ENCODE data around the gene SCAI. TPM values are rescaled to one million over a fixed set of nuclear protein-coding genes. Genes with fewer than 3 reads are reported as not detected.

SCAI gene
- total RNA-seq, 2 donors from 2014 or later: 6.7 to 7.6 TPM

GRCh38 chr9:124894035-124894740 lies 249.1 kb downstream of the SCAI start:
- WGBS, 2 donors: 83 to 94% methylated on average over 9 of the region's 9 CpGs

More at GRCh38 chr9:124894035-124894740, 249.1 kb downstream of the SCAI start:
- Histone ChIP-seq H3K9me3 (no peaks in the 10 kb centered on the region), H3K27ac (no peak overlapping the region), H3K4me1 (no peaks in the 10 kb centered on the region), H3K4me3 (no peak overlapping the region), H3K36me3 (replicated peaks in 1 of 2; ENCODE audit: insufficient read depth in 1 of 2, low read depth in 2 of 2) (peaks cover 0 to 16% of the 10 kb centered on the region in 2 donors), H3K27me3 (no peaks in the 10 kb centered on the region)
- intact Hi-C loops (cut with DNase I): no loop called here
- DNase-seq (no peak), ATAC-seq (no peak)
- TF ChIP-seq CTCF (IDR thresholded peaks at IDR 0.05) (no peak), POLR2A (IDR thresholded peaks at IDR 0.05) (no peak)

Other genes with a start within 250 kb of the SCAI start
- 10 to 100 TPM; 14.5 to 32.6 TPM for gene GOLGA1, start 202.4 kb downstream of the SCAI start, total RNA-seq
- gene PPP6C, start 46.3 kb upstream of the SCAI start, total RNA-seq: 10 to 100 TPM; 13.8 to 19.5 TPM
- gene RABEPK, start 57.0 kb upstream of the SCAI start, total RNA-seq: 1 to 10 TPM; 4.3 to 6.7 TPM
- gene HSPA5, start 97.8 kb upstream of the SCAI start, total RNA-seq: 100 to 1,000 TPM in 1 of 2 donors, 10 to 100 TPM in 1; 78.6 to 170 TPM
- 10 to 100 TPM; 25.7 to 48.8 TPM for gene GAPVD1, start 118.3 kb upstream of the SCAI start, total RNA-seq